Pancreas (tissue), 10 donors: ENCODE measurements around the gene CDH22. TPM values are rescaled to one million over a fixed set of nuclear protein-coding genes. Genes with fewer than 3 reads are reported as not detected.

Source experiments
- ATAC-seq, 4 donors: fragments of 200-7000 bp; cut with Tn5 transposase; one replicate each; pipeline versions ENCODE4 v1.8.0 to v1.9.1; 2020; ENCODE audit warnings: mild to moderate bottlenecking in 4 of 4, moderate library complexity in 4 of 4
- DNase-seq, 6 donors: peaks; one replicate each; pipeline ENCODE4 v3.0.0-alpha.2; 2020
- FAIRE-seq: peaks from 2 replicates; lab custom pipeline; 2012; peaks lifted over from hg19 to GRCh38; lab: Jason Lieb, UNC
- H3K27ac ChIP-seq, 4 donors: fragments of 200-600 bp; sonication (generic); 1 replicate in 3 of 4; 2 replicates in 1 of 4; pipeline versions ENCODE4 v1.5.0 to v1.8.0; 2020
- H3K27me3 ChIP-seq, 4 donors: fragments of 200-600 bp; one replicate each; pipeline ENCODE4 v1.8.0; 2021
- H3K36me3 ChIP-seq, 3 donors: fragments of 200-600 bp; sonication (generic) in 1 of 3; one replicate each; pipeline versions ENCODE4 v1.5.0 to v1.8.0; 2020 to 2021
- H3K4me1 ChIP-seq, 3 donors: fragments of 200-600 bp; one replicate each; pipeline ENCODE4 v1.8.0; 2021
- H3K4me3 ChIP-seq, 4 donors: fragments of 200-600 bp; sonication (generic) in 2 of 4; one replicate each; pipeline versions ENCODE4 v1.5.0 to v1.8.0; 2020 to 2021
- H3K9me3 ChIP-seq, 4 donors: fragments of 200-600 bp; one replicate each; pipeline ENCODE4 v1.8.0; 2021
- CTCF ChIP-seq, 4 donors: fragments of 200-600 bp; sonication (generic) in 3 of 4; IDR thresholded peaks; one replicate each; pipeline versions ENCODE4 v1.5.0 to v1.8.0; 2021; ENCODE audit warnings: antibody characterized with exemption in 4 of 4
- WGBS, 2 donors: extraction: QIAGEN DNeasy Blood & Tissue Kit; methylation state at CpG; one replicate each; pipeline ENCODE4 v1.1.7; 2013; 5-methylcytosine and 5-hydroxymethylcytosine counted together
- intact Hi-C, 3 donors: fragments of 100-400 bp; cut with DNase I; formaldehyde crosslinking; loops; one replicate each; pipeline versions ENCODE4 v1.11.1 to v1.14.2; 2022
- polyA plus RNA-seq, 2 donors: library from polyadenylated mRNA; stranded (reverse); fragments of 200-250 nt; gene quantifications; one replicate each; pipeline ENCODE4 v1.2.3, GENCODE V29; 2013
- total RNA-seq, 6 donors: library from RNA; stranded (reverse); fragmentation: NEBNext Ultra II Directional in 4 of 6; extraction: Animal tissue kit (Norgen Biotek cat#: 25700) in 4 of 6; gene quantifications; one replicate each; pipeline versions ENCODE4 v1.2.1 to v1.2.4, GENCODE V29; 2021 to 2023
- donor health status: healthy with polysubstance abuse.
- donor health status: DM: no; HTN: no; CAD: no; lungs with moderate emphysema.
- donor health status: DM: no; HTN: no; CAD: no.
- donor health status: control.
- donor health status: control.
- donor health status: Bipolar disorder and iron deficiency.
- donor health status: DM: yes; HTN: yes; CAD: no.
- donor health status: DM: no; HTN: no; CAD: no.
- donor health status: DM: no; HTN: no; CAD: no.
- donor health status: DM: yes; HTN: yes; CAD: no.

CDH22 gene
- total and polyA plus RNA-seq, 8 donors: 0.97 to 11.9 (median 3.3) TPM

- no peak overlapping the region for H3K27ac ChIP-seq
- intact Hi-C loops: no loop called here
- no peaks in the 10 kb centered on the region for H3K36me3 ChIP-seq
- TF ChIP-seq CTCF (IDR thresholded peaks at IDR 0.05): no peak
- no peak for ATAC-seq
- peaks cover 0 to 11% (median 2%) of the 10 kb centered on the region in 4 donors for H3K27me3 ChIP-seq
- no peak overlapping the region for H3K4me3 ChIP-seq
- DNase-seq: no peak
- H3K9me3 ChIP-seq: no peaks in the 10 kb centered on the region
- 66 to 67% methylated on average over 3 of the region's 3 CpGs for WGBS, 2 donors
- FAIRE-seq: no peak
- H3K4me1 ChIP-seq: no peaks in the 10 kb centered on the region
These were observed 135.2 kb downstream of the CDH22 start for GRCh38 chr20:46172961-46173536.

- H3K27me3 ChIP-seq: peaks cover 0 to 11% (median 2%) of the 10 kb centered on the region in 4 donors
These were observed 135.8 kb downstream of the CDH22 start for GRCh38 chr20:46172455-46172854.

GRCh38 chr20:46171909-46172308 lies 136.4 kb downstream of the CDH22 start:
- no peak for ATAC-seq
- TF ChIP-seq CTCF (IDR thresholded peaks at IDR 0.05): no peak
- peaks cover 0 to 12% (median 2%) of the 10 kb centered on the region in 4 donors for H3K27me3 ChIP-seq
- WGBS, 2 donors: 44 to 54% methylated on average over 5 of the region's 5 CpGs
- no peak for FAIRE-seq
- H3K4me3 ChIP-seq: no peak overlapping the region
- intact Hi-C loops: no loop called here
- no peaks in the 10 kb centered on the region for H3K4me1 ChIP-seq
- H3K36me3 ChIP-seq: no peaks in the 10 kb centered on the region
- H3K27ac ChIP-seq: no peak overlapping the region
- DNase-seq: no peak
- no peaks in the 10 kb centered on the region for H3K9me3 ChIP-seq

More at GRCh38 chr20:46172455-46172854, 135.8 kb downstream of the CDH22 start:
- no peaks in the 10 kb centered on the region for H3K36me3 ChIP-seq
- 56 to 64% methylated on average over 6 of the region's 6 CpGs for WGBS, 2 donors
- intact Hi-C loops: no loop called here
- TF ChIP-seq CTCF (IDR thresholded peaks at IDR 0.05): no peak
- H3K27ac ChIP-seq: no peak overlapping the region
- no peak for FAIRE-seq
- no peaks in the 10 kb centered on the region for H3K4me1 ChIP-seq
- ATAC-seq: no peak
- no peak overlapping the region for H3K4me3 ChIP-seq
- no peak for DNase-seq
- H3K9me3 ChIP-seq: no peaks in the 10 kb centered on the region

GRCh38 chr20:46171476-46171875 lies 136.8 kb downstream of the CDH22 start:
- Histone ChIP-seq H3K27me3 (peaks cover 0 to 15% (median 2%) of the 10 kb centered on the region in 4 donors), H3K9me3 (no peaks in the 10 kb centered on the region), H3K4me1 (no peaks in the 10 kb centered on the region), H3K27ac (no peak overlapping the region), H3K36me3 (no peaks in the 10 kb centered on the region), H3K4me3 (no peak overlapping the region)
- no peak for TF ChIP-seq CTCF (IDR thresholded peaks at IDR 0.05)
- DNase-seq (no peak), ATAC-seq (no peak), FAIRE-seq (no peak)
- 45 to 47% methylated on average over 2 of the region's 2 CpGs for WGBS, 2 donors
- intact Hi-C loops: no loop called here
